A549 (cell line): ENCODE measurements around the gene SLC2A10.

Experiments used
- BHLHE40 ChIP-seq: IDR thresholded peaks from 2 replicates; pipeline ENCODE4 v1.6.1; 2012; ENCODE audit warnings: low read depth, low read length, inconsistent platforms
- CTCF ChIP-seq: fragments of >200 bp; sonication (Bioruptor Twin); formaldehyde crosslinking; IDR thresholded peaks from 3 replicates; pipeline ENCODE4 v1.5.1; 2016
- MAFK ChIP-seq: fragments of 450-650 bp; IDR thresholded peaks from 2 replicates; pipeline ENCODE4 v1.6.1; 2014; ENCODE audit not compliant: partially characterized antibody
- MAZ ChIP-seq: fragments of 150-350 bp; IDR thresholded peaks from 2 replicates; pipeline ENCODE4 v1.6.1; 2014; ENCODE audit warnings: antibody characterized with exemption, low read depth, low read length, borderline replicate concordance
- POLR2A ChIP-seq: IDR thresholded peaks from 2 replicates; pipeline ENCODE4 v1.6.1; 2012; ENCODE audit warnings: mild to moderate bottlenecking, low read length

- TF ChIP-seq POLR2A (no peak), CTCF (no peak), MAZ (no peak), BHLHE40 (no peak), MAFK (no peak)
These were observed 7.9 kb upstream of the SLC2A10 start for GRCh38 chr20:46701556-46701955.
